SK-N-MC (cell line): ENCODE data around the gene SLC25A13.

Source experiments
- DNase-seq: peaks from one replicate; pipeline ENCODE4 v3.0.0-alpha.2; 2011; ENCODE audit warnings: low read depth, low spot score
- H3K27ac ChIP-seq: fragments of 200-600 bp; sonication (generic); 2 replicates; pipeline ENCODE4 v1.5.1; 2016; ENCODE audit warnings: mixed run types
- H3K36me3 ChIP-seq: fragments of 200-600 bp; sonication (generic); 2 replicates; pipeline ENCODE4 v1.6.1; 2017; ENCODE audit warnings: antibody characterized with exemption, low read length, mixed read lengths; ENCODE audit not compliant: insufficient read depth
- H3K4me3 ChIP-seq: fragments of 200-600 bp; sonication (generic); 2 replicates; pipeline ENCODE4 v1.5.1; 2016
- H3K9ac ChIP-seq: fragments of 200-600 bp; sonication (generic); 2 replicates; pipeline ENCODE4 v1.8.0; 2017; ENCODE audit warnings: mixed run types, mixed read lengths; ENCODE audit not compliant: insufficient read length
- H3K9me3 ChIP-seq: fragments of 200-600 bp; sonication (generic); 2 replicates; pipeline ENCODE4 v1.6.1; 2017; ENCODE audit warnings: low read depth, mild to moderate bottlenecking, antibody characterized with exemption, low read length, moderate library complexity, mixed read lengths
- EZH2 ChIP-seq: fragments of 200-600 bp; sonication (generic); IDR thresholded peaks from one replicate; pipeline ENCODE4 v1.6.1; 2017; ENCODE audit warnings: antibody characterized with exemption
- FOXP2 ChIP-seq: optimal IDR thresholded peaks from 2 replicates; pipeline ENCODE3; 2011; ENCODE audit warnings: mild to moderate bottlenecking, moderate library complexity; ENCODE audit not compliant: insufficient read depth; ENCODE audit errors: extremely low read length, control extremely low read depth
- POLR2AphosphoS5 ChIP-seq: IDR thresholded peaks from 2 replicates; pipeline ENCODE4 v1.6.1; 2012; ENCODE audit warnings: mild to moderate bottlenecking, low read depth, low read length, borderline replicate concordance

The SLC25A13 gene

DNA sequence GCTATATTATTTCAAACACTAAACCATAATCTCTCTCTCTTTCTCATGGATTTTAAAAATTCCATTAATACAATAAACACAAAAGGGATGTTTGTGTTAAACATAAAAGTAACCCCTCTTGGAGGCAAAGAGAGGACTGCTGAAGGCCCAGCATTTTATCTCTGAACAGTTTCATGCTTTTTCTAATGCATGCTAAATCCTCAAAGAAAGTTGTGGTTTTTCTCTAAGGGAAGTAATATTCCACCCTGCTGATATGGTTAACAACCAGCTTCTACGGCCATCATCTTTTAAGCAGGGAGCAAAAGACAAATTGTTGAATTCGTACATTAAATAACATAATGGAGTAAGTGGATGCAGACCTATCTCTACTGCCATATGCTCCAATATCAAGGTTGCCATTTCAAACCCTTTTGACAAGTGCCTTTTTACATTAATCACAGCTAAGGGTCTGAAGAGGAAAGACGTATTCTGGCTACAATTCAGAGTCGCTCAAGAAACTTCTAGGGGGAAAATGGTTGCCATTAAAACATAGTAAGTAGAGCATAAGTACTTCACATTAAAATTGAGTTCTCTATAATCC is 103.1 kb downstream of the SLC25A13 start:
- H3K36me3 ChIP-seq, result no peaks in the 10 kb centered on the region
- H3K4me3 ChIP-seq, result peak overlapping the region; percentile 1; the same call in 1 of the 2 replicates
- H3K9ac ChIP-seq, result peak overlapping the region; percentile 24
- TF ChIP-seq POLR2AphosphoS5 (no peak), EZH2 (no peak), FOXP2 (no peak)
- DNase-seq, result no peak
- H3K27ac ChIP-seq, result peak overlapping the region; percentile 69; the same call in 1 of the 2 replicates
- H3K9me3 ChIP-seq, result no peaks in the 10 kb centered on the region

- DNase-seq, result no peak
- no peak overlapping the region for H3K27ac ChIP-seq
- H3K9ac ChIP-seq, result no peak overlapping the region
- H3K4me3 ChIP-seq, result no peak overlapping the region
- no peaks in the 10 kb centered on the region for H3K9me3 ChIP-seq
- TF ChIP-seq FOXP2 (no peak), EZH2 (no peak), POLR2AphosphoS5 (no peak)
- H3K36me3 ChIP-seq, result no peaks in the 10 kb centered on the region
These were observed 104.8 kb downstream of the SLC25A13 start for GRCh38 chr7:96217147-96217546.

GRCh38 chr7:96216373-96216772 is 105.5 kb downstream of the SLC25A13 start:
- H3K27ac ChIP-seq, result no peak overlapping the region
- TF ChIP-seq EZH2 (no peak), POLR2AphosphoS5 (no peak), FOXP2 (no peak)
- H3K4me3 ChIP-seq, result no peak overlapping the region
- no peaks in the 10 kb centered on the region for H3K9me3 ChIP-seq
- DNase-seq, result no peak
- H3K36me3 ChIP-seq, result no peaks in the 10 kb centered on the region
- no peak overlapping the region for H3K9ac ChIP-seq

GRCh38 chr7:96212474-96212873 is 109.4 kb downstream of the SLC25A13 start:
- Histone ChIP-seq H3K36me3 (no peaks in the 10 kb centered on the region), H3K9ac (no peak overlapping the region), H3K4me3 (no peak overlapping the region), H3K27ac (no peak overlapping the region), H3K9me3 (no peaks in the 10 kb centered on the region)
- TF ChIP-seq EZH2 (no peak), FOXP2 (no peak), POLR2AphosphoS5 (no peak)
- no peak for DNase-seq

DNA sequence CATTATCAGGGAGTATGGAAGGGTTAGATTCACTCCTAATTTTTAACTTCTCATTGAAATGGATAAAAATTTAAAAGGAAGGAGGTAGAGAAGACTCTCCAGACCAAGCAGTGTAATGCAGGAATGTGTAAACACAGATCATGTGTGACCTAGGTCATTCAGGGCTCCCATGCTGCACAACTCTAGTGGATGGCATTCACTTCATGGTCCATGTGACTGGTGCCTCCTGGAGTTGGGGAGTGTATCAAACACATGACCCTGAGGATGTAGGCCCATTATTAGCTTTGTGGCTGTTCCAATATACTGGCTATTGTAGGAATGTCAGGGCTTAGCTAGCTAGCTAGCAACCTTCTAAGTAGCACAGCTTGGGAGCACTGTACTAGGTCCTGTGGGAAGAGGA is 109.9 kb downstream of the SLC25A13 start:
- Histone ChIP-seq H3K9ac (no peak overlapping the region), H3K4me3 (no peak overlapping the region), H3K36me3 (no peaks in the 10 kb centered on the region), H3K9me3 (no peaks in the 10 kb centered on the region), H3K27ac (no peak overlapping the region)
- TF ChIP-seq FOXP2 (no peak), EZH2 (no peak), POLR2AphosphoS5 (no peak)
- no peak for DNase-seq

- no peak overlapping the region for H3K27ac ChIP-seq
- H3K36me3 ChIP-seq, result no peaks in the 10 kb centered on the region
- DNase-seq, result no peak
- no peak overlapping the region for H3K4me3 ChIP-seq
- no peak overlapping the region for H3K9ac ChIP-seq
- H3K9me3 ChIP-seq, result no peaks in the 10 kb centered on the region
- TF ChIP-seq EZH2 (no peak), POLR2AphosphoS5 (no peak), FOXP2 (no peak)
These were observed 116.2 kb downstream of the SLC25A13 start for GRCh38 chr7:96205665-96206064.

- no peak overlapping the region for H3K27ac ChIP-seq
- no peaks in the 10 kb centered on the region for H3K9me3 ChIP-seq
- no peak overlapping the region for H3K4me3 ChIP-seq
- TF ChIP-seq FOXP2, result no peak
- DNase-seq, result no peak
- H3K9ac ChIP-seq, result no peak overlapping the region
- no peaks in the 10 kb centered on the region for H3K36me3 ChIP-seq
These were observed 117.3 kb downstream of the SLC25A13 start for GRCh38 chr7:96204601-96205000.

DNA sequence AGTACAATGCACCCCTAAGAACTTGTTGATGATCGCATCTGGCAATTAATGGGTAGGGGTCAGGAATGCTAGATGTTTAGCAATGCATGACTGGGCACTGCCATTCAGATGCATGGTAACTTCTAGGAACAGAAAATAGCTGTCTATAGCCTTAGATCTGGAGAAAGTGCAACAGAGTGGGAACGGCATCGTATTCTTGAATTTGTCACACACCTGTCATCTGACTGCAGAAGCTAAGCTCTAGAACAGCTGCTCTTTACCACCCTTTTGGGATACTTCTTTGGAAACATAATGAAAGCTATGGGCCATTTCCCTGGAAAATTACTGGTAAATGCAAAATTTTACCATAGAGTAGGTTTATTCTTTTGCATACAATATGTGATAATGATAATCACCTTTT is 118.1 kb downstream of the SLC25A13 start:
- Histone ChIP-seq H3K9ac (no peak overlapping the region), H3K4me3 (no peak overlapping the region), H3K9me3 (no peaks in the 10 kb centered on the region), H3K36me3 (no peaks in the 10 kb centered on the region), H3K27ac (no peak overlapping the region)
- DNase-seq, result no peak
- TF ChIP-seq FOXP2 (no peak), EZH2 (no peak), POLR2AphosphoS5 (no peak)

GRCh38 chr7:96202102-96202501 is 119.8 kb downstream of the SLC25A13 start:
- TF ChIP-seq POLR2AphosphoS5 (no peak), FOXP2 (no peak), EZH2 (no peak)
- Histone ChIP-seq H3K9me3 (no peaks in the 10 kb centered on the region), H3K4me3 (no peak overlapping the region), H3K27ac (no peak overlapping the region), H3K36me3 (no peaks in the 10 kb centered on the region), H3K9ac (no peak overlapping the region)
- DNase-seq, result no peak
